Left lung (tissue), 10 donors: Measurements from ENCODE around the gene C3orf33. TPM values are rescaled to one million over a fixed set of nuclear protein-coding genes. Genes with fewer than 3 reads are reported as not detected.
A peak's percentile ranks its signal among the peaks of the same experiment; 100 is the strongest.

Experiments used
- ATAC-seq: fragments of 200-7000 bp; cut with Tn5 transposase; one replicate; pipeline ENCODE4 v1.9.1; 2020; ENCODE audit warnings: moderate library complexity
- DNase-seq, 4 donors: peaks; one replicate each; pipeline ENCODE4 v3.0.0-alpha.2; 2013 to 2020
- H3K27ac ChIP-seq, 2 donors: fragments of 200-600 bp; sonication (generic) in 1 of 2; one replicate each; pipeline versions ENCODE4 v1.5.0 to v1.8.0; 2020 to 2021
- H3K27me3 ChIP-seq, 2 donors: fragments of 200-600 bp; sonication (generic) in 1 of 2; one replicate each; pipeline versions ENCODE4 v1.5.0 to v1.8.0; 2020 to 2021
- H3K36me3 ChIP-seq, 2 donors: fragments of 200-600 bp; sonication (generic) in 1 of 2; one replicate each; pipeline versions ENCODE4 v1.5.0 to v1.8.0; 2020 to 2021
- H3K4me1 ChIP-seq, 2 donors: fragments of 200-600 bp; one replicate each; pipeline ENCODE4 v1.8.0; 2021
- H3K4me3 ChIP-seq, 2 donors: fragments of 200-600 bp; sonication (generic) in 1 of 2; one replicate each; pipeline versions ENCODE4 v1.5.0 to v1.8.0; 2020 to 2021; ENCODE audit warnings: mild to moderate bottlenecking in 1 of 2
- H3K9me3 ChIP-seq, 2 donors: fragments of 200-600 bp; sonication (generic) in 1 of 2; one replicate each; pipeline versions ENCODE4 v1.5.0 to v1.8.0; 2020 to 2021
- intact Hi-C, 2 donors: fragments of 100-400 bp; cut with DNase I; formaldehyde crosslinking; loops; one replicate each; pipeline versions ENCODE4 v1.11.2 to v1.14.2; 2022
- polyA plus RNA-seq, 6 donors: library from polyadenylated mRNA; unstranded; fragments of 120-200 nt; gene quantifications; one replicate each; pipeline ENCODE4 v1.2.1, GENCODE V29; 2013; ENCODE audit not compliant: insufficient read length in 6 of 6
- total RNA-seq, 2 donors: library from RNA; stranded (reverse); fragmentation: NEBNext Ultra II Directional; extraction: Animal tissue kit (Norgen Biotek cat#: 25700); gene quantifications; one replicate each; pipeline ENCODE4 v1.2.1, GENCODE V29; 2021
- TF ChIP-seq, protein P1 (sequence below), 2 donors: fragments of 200-600 bp; sonication (generic) in 1 of 2; IDR thresholded peaks; one replicate each; pipeline versions ENCODE4 v1.5.0 to v1.8.0; 2021; ENCODE audit warnings: antibody characterized with exemption in 2 of 2
- donor health status: DM: no; HTN: yes; CAD: no.
- donor health status: DM: no; HTN: no; CAD: no.

C3orf33 gene
- total and polyA plus RNA-seq, 8 donors = 2.6 to 9.9 (median 7.1) TPM

DNA sequence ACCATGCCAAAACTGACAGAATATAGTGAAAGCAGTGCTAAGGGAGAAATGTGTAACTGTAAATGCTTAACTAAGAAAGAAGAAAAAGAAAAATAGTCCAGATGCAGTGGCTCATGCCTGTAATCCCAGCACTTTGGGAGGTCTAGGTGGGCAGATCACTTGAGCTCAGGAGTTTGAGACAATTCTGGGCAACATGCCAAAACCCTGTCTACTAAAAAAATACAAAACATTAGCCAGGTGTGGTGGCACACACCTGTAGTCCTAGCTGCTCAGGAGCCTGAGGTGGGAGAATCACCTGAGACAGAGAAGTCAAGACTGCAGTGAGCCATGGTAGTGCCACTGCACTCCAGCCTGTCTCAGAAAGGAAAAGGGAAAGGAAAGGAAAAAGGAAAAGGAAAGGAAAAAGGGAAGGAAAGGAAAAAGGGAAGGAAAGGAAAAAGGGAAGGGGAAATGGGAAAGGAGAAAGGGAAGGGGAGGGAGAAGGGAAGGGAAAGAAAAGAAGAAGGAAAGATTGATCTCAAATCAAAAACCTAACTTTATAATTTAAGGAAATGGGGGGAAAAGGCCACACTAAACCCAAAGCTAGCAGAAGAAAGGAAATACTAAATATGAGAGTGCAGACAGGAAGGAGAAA, 20.3 kb downstream of the C3orf33 start:
- H3K27ac ChIP-seq = no peak overlapping the region
- TF ChIP-seq, protein P1, sequence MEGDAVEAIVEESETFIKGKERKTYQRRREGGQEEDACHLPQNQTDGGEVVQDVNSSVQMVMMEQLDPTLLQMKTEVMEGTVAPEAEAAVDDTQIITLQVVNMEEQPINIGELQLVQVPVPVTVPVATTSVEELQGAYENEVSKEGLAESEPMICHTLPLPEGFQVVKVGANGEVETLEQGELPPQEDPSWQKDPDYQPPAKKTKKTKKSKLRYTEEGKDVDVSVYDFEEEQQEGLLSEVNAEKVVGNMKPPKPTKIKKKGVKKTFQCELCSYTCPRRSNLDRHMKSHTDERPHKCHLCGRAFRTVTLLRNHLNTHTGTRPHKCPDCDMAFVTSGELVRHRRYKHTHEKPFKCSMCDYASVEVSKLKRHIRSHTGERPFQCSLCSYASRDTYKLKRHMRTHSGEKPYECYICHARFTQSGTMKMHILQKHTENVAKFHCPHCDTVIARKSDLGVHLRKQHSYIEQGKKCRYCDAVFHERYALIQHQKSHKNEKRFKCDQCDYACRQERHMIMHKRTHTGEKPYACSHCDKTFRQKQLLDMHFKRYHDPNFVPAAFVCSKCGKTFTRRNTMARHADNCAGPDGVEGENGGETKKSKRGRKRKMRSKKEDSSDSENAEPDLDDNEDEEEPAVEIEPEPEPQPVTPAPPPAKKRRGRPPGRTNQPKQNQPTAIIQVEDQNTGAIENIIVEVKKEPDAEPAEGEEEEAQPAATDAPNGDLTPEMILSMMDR (IDR thresholded peaks at IDR 0.05) = no peak
- H3K36me3 ChIP-seq = peaks cover 0 to 20% of the 10 kb centered on the region in 2 donors
- intact Hi-C loops = no loop called here
- peaks cover 0 to 11% of the 10 kb centered on the region in 2 donors for H3K9me3 ChIP-seq
- no peak for DNase-seq
- H3K4me1 ChIP-seq = no peaks in the 10 kb centered on the region
- H3K27me3 ChIP-seq = no peaks in the 10 kb centered on the region
- no peak for ATAC-seq
- H3K4me3 ChIP-seq = no peak overlapping the region

DNA sequence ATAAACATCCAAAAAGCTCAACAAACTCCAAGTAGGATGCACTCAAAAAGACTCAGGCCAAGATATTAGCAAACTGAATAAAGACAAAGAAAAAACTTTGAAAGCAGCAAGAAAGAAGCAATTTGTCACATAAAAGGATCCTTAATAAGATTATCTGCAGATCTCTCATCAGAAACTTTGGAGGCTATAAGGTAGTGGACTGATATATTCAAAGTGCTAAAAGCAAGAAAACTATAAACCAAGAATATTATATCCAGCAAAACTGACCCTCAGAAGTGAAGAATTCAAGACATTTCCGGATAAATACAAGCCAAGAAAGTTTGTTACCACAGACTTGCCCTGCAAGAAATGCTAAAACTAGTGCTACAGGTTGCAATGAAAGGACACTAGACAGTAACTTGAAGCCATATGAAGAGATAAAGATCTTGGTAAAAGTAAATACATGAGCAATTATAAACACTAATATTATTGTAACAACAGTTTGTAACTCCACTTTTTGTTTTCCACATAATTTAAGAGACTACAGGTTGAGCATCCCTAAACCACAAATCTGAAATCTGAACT, 23.6 kb downstream of the C3orf33 start:
- Histone ChIP-seq H3K9me3 (peaks cover 0 to 11% of the 10 kb centered on the region in 2 donors), H3K4me3 (no peak overlapping the region), H3K36me3 (peaks cover 0 to 17% of the 10 kb centered on the region in 2 donors), H3K4me1 (no peaks in the 10 kb centered on the region), H3K27ac (no peak overlapping the region), H3K27me3 (no peaks in the 10 kb centered on the region)
- intact Hi-C loops = no loop called here
- ATAC-seq (no peak), DNase-seq (no peak)
- TF ChIP-seq, protein P1 (IDR thresholded peaks at IDR 0.05) = no peak

DNA sequence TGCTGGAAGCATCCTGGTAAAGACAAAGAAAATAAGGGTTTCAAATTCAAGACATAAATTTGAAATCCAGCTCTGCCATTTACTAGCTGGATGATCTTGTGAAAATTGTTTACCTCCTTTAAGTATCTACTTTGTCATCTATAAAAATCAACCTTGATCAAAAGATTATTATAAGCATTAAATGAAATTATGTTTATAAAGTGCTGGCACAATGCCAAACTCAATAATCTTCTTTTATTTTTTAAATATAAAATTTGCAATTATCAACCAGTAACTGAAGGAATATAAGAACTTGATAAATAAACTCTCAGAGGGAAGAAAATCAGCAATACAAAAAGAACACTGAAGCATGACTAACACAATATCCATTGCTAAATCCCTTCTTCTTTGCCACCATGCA, 25.8 kb downstream of the C3orf33 start:
- Histone ChIP-seq H3K27ac (no peak overlapping the region), H3K36me3 (peaks cover 0 to 17% of the 10 kb centered on the region in 2 donors), H3K4me3 (no peak overlapping the region), H3K27me3 (no peaks in the 10 kb centered on the region), H3K9me3 (peaks cover 0 to 11% of the 10 kb centered on the region in 2 donors), H3K4me1 (no peaks in the 10 kb centered on the region)
- intact Hi-C loops = no loop called here
- DNase-seq (no peak), ATAC-seq (no peak)
- TF ChIP-seq, protein P1 (IDR thresholded peaks at IDR 0.05) = no peak

GRCh38 chr3:155778462-155778861, 27.6 kb downstream of the C3orf33 start:
- ATAC-seq (no peak), DNase-seq (no peak)
- no peak overlapping the region for H3K27ac ChIP-seq
- intact Hi-C loops = no loop called here
- peaks cover 0 to 11% of the 10 kb centered on the region in 2 donors for H3K36me3 ChIP-seq
- no peaks in the 10 kb centered on the region for H3K27me3 ChIP-seq
- H3K9me3 ChIP-seq = peaks cover 0 to 11% of the 10 kb centered on the region in 2 donors
- H3K4me1 ChIP-seq = no peaks in the 10 kb centered on the region
- no peak overlapping the region for H3K4me3 ChIP-seq
- TF ChIP-seq, protein P1 (IDR thresholded peaks at IDR 0.05) = no peak

DNA sequence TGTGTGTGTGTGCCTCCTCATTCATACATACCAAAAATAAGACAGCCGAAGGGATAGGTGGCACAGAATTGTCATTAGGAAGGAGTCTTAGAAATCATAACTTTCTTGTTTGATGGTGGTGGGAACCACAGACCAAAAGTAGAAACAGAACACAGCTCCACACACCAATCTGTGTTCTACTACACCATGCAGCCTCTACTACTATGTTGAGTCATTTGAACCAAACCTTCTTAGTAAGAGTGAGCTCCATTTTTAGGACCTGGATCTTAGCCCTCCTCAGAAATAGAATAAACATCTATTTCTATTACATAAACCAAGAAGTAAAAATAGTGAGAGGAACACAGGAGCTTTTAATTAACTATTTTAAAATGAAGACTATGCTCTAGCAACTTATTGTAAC, 33.3 kb downstream of the C3orf33 start:
- Histone ChIP-seq H3K36me3 (peaks cover 0 to 8% of the 10 kb centered on the region in 2 donors), H3K9me3 (peaks cover 0 to 11% of the 10 kb centered on the region in 2 donors), H3K27me3 (no peaks in the 10 kb centered on the region), H3K27ac (no peak overlapping the region), H3K4me1 (no peaks in the 10 kb centered on the region), H3K4me3 (no peak overlapping the region)
- TF ChIP-seq, protein P1 (IDR thresholded peaks at IDR 0.05) = no peak
- DNase-seq (peak in 1 of 4 donors; percentile 7), ATAC-seq (no peak)
- intact Hi-C loops = no loop called here
